Measurements from ENCODE around the gene UNK. TPM values are rescaled to one million over a fixed set of nuclear protein-coding genes. Genes with fewer than 3 reads are reported as not detected.

UNK gene
- total and polyA plus RNA-seq, 5 experiments from 2014 or later: 24.4 to 57.7 (median 26.9) TPM

GRCh38 chr17:75812096-75813013 lies 27.7 kb downstream of the UNK start:
- Mint-ChIP-seq H3K27ac (peak overlapping the region in 2 of 10 donors; percentile 27 to 45), H3K27me3 (no peaks in the 10 kb centered on the region), H3K36me3 (peaks cover 0 to 57% (median 8%) of the 10 kb centered on the region in 3 donors), H3K4me3 (no peak overlapping the region), H3K4me1 (peaks cover 3 to 8% (median 4%) of the 10 kb centered on the region in 4 donors), H3K9me3 (no peaks in the 10 kb centered on the region)
- ATAC-seq (no peak), DNase-seq (no peak)
- POLR2A ChIA-PET: interaction anchor here (1.2 to 1.7 kb wide), 4 partner anchors 22 to 36 kb away, joined by 3 to 4 read pairs (median 4); no protein-coding TSS in a partner anchor

DNA sequence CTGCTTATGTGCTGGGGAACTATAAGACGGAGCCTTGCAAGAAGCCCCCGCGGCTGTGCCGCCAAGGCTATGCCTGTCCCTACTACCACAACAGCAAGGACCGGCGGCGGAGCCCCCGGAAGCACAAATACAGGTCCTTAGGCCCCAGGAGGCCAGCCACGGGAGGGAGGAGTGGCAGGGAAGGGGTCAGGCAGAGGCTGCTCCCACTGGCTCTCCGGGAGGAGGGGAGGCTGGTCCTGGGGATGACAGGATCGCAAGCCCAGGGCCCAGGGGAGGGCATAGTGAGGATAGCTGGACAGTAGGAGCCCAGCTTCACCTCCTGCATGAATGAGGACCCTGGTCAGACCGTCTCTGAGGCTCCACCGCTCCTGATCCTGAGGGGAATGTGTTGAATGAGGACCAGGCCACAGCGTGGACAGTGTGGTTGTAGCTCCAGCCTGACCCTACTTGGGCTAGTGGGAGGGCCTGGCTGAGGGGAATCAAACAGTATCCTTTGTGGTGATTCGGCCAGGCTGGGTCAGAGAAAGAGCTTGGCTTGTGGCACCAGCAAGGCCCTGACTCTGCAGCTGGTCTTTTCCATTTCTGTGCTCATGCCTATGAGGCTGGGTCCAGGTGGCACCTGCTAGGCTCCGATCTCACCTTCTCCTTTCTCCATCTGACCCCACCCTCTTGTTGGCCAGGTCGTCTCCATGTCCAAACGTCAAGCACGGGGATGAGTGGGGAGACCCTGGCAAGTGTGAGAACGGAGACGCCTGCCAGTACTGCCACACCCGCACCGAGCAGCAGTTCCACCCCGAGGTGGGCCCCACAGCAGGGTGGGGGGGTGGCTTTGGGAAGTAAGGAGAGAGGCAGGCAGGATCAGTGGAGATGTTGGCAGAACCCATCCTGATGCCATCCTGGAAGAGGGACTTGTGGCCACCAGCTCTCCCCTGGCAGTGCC lies 28.7 kb downstream of the UNK start:
- ATAC-seq (no peak), DNase-seq (no peak)
- Mint-ChIP-seq H3K4me1 (peaks cover 0 to 6% (median 4%) of the 10 kb centered on the region in 4 donors), H3K4me3 (no peak overlapping the region), H3K27me3 (no peaks in the 10 kb centered on the region), H3K27ac (peak overlapping the region in 2 of 10 donors; percentile 27 to 45), H3K9me3 (no peaks in the 10 kb centered on the region), H3K36me3 (peaks cover 0 to 62% (median 8%) of the 10 kb centered on the region in 3 donors)
- POLR2A ChIA-PET: interaction anchor here (0.6 to 1.7 kb wide), 9 partner anchors 12 to 833 kb away, joined by 3 to 5 read pairs (median 3); no protein-coding TSS in a partner anchor

DNA sequence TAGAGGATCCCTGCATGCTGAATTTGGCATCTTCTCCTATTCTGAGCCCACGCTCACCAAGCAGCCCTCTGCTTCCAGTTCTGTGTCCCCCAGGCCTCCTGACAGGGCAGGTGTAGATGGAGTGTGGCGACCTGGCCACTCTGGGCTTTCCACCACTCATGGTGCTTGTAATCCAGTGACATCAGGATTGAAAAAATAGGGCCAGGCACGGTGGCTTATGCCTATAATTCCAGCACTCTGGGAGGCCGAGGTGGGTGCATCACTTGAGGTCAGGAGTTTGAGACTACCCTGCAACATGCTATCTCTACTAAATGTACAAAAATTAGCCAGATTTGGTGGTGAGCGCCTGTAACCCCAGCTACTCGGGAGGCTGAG lies 29.4 kb downstream of the UNK start:
- DNase-seq: peak in 1 of 10 donors; percentile 7
- Mint-ChIP-seq H3K27me3 (no peaks in the 10 kb centered on the region), H3K36me3 (peaks cover 0 to 64% (median 8%) of the 10 kb centered on the region in 3 donors), H3K4me1 (peaks cover 0 to 2% (median 0%) of the 10 kb centered on the region in 4 donors), H3K4me3 (no peak overlapping the region), H3K9me3 (no peaks in the 10 kb centered on the region), H3K27ac (peak overlapping the region in 1 of 10 donors; percentile 72)
- POLR2A ChIA-PET: interaction anchor here (0.7 to 1.4 kb wide), 4 partner anchors 12 to 739 kb away, joined by 3 to 5 read pairs (median 3); no protein-coding TSS in a partner anchor
- ATAC-seq: no peak

DNA sequence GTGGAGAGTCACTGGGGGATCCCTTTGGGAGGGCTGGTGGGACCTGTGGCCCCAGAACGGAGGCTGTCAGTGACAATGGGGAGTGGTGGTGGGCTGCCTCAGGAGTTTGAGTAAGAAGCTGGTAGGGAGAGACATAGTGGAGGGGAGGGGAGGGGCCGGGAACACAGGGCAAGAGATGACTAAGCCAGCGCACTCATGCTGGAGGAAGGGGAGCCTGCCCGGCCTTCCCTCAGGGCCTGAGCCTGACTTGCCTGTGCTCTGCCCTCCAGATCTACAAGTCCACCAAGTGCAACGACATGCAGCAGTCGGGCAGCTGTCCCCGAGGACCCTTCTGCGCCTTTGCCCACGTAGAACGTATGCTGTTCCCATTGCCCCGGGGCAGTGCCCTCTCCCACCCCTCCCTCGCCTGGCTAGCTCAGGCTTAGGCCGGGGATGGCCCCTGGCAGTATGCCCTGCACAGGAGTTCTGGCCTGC lies 30.3 kb downstream of the UNK start:
- no peaks in the 10 kb centered on the region for H3K27me3 Mint-ChIP-seq
- H3K36me3 Mint-ChIP-seq: peaks cover 0 to 74% (median 12%) of the 10 kb centered on the region in 3 donors
- H3K4me1 Mint-ChIP-seq: peaks cover 0 to 2% (median 0%) of the 10 kb centered on the region in 4 donors
- DNase-seq (no peak), ATAC-seq (no peak)
- H3K9me3 Mint-ChIP-seq: no peaks in the 10 kb centered on the region
- H3K27ac Mint-ChIP-seq: peak overlapping the region in 2 of 10 donors; percentile 55 to 81
- H3K4me3 Mint-ChIP-seq: no peak overlapping the region
- POLR2A ChIA-PET: interaction anchor here (0.5 to 1.7 kb wide), 8 partner anchors 15 to 68 kb away, joined by 3 to 5 read pairs (median 3); partner anchors contain the start of gene UNC13D

DNA sequence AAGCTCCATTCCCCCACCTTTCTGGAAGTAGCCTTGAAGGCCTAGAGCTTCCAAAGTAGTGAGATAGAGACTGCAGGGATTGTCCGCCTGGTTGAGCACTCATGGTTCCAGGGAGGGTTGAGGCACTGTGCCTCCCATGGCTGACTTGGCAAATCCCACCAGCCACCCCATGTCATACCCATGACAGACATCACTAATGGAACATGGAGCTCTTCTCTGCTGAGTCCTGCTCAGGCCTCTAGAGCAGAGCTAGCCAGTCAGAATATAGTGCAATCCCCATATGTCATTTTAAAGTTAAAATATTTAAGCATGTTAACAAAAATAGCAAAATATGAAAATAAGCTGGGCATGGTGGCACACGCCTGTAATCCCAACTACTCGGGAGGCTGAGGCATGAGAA lies 30.8 kb downstream of the UNK start:
- no peaks in the 10 kb centered on the region for H3K27me3 Mint-ChIP-seq
- H3K9me3 Mint-ChIP-seq: no peaks in the 10 kb centered on the region
- ATAC-seq (no peak), DNase-seq (no peak)
- POLR2A ChIA-PET: interaction anchor here (0.5 to 1.7 kb wide), 8 partner anchors 15 to 182 kb away, joined by 3 to 4 read pairs (median 3); partner anchors contain the start of genes SMIM5, UNC13D and UNK
- H3K27ac Mint-ChIP-seq: peak overlapping the region in 1 of 10 donors; percentile 55
- peaks cover 0 to 74% (median 12%) of the 10 kb centered on the region in 3 donors for H3K36me3 Mint-ChIP-seq
- no peak overlapping the region for H3K4me3 Mint-ChIP-seq
- peaks cover 0 to 2% (median 0%) of the 10 kb centered on the region in 4 donors for H3K4me1 Mint-ChIP-seq

DNA sequence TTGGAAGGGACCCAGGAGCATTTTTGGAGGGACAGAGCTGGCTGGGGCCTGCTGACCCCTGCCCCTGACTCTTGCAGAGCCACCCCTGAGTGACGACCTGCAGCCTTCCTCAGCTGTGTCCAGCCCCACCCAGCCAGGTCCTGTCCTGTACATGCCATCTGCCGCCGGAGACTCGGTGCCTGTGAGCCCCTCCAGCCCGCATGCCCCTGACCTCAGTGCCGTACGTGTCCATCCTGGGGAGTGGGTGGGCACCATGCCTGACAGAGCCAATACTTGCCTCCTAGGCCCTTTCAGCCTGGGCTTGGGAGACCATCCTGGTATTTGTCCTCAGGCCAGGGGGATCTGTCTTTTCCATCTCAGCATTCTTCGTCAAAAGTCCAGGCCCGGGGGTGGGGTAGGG lies 32.1 kb downstream of the UNK start:
- ATAC-seq (no peak), DNase-seq (peak in 1 of 10 donors; percentile 53)
- Mint-ChIP-seq H3K36me3 (peaks cover 0 to 66% (median 12%) of the 10 kb centered on the region in 3 donors), H3K27ac (no peak overlapping the region), H3K9me3 (no peaks in the 10 kb centered on the region), H3K4me1 (peaks cover 6 to 11% (median 7%) of the 10 kb centered on the region in 4 donors), H3K27me3 (no peaks in the 10 kb centered on the region), H3K4me3 (no peak overlapping the region)
- POLR2A ChIA-PET: interaction anchor here (0.7 to 1.5 kb wide), 5 partner anchors 9 to 37 kb away, joined by 3 to 5 read pairs (median 4); partner anchors contain the start of gene UNK

GRCh38 chr17:75817571-75817970 lies 33.0 kb downstream of the UNK start:
- H3K36me3 Mint-ChIP-seq: peaks cover 0 to 61% (median 11%) of the 10 kb centered on the region in 3 donors
- no peak overlapping the region for H3K4me3 Mint-ChIP-seq
- peaks cover 11 to 20% (median 15%) of the 10 kb centered on the region in 4 donors for H3K4me1 Mint-ChIP-seq
- ATAC-seq: no peak
- H3K9me3 Mint-ChIP-seq: no peaks in the 10 kb centered on the region
- DNase-seq: peak in 1 of 10 donors; percentile 26
- H3K27ac Mint-ChIP-seq: peak overlapping the region in 3 of 10 donors; percentile 29 to 68 (median 55)
- POLR2A ChIA-PET: interaction anchor here (1.0 to 1.5 kb wide), 2 partner anchors 9 to 31 kb away, joined by 5 read pairs; no protein-coding TSS in a partner anchor
- no peaks in the 10 kb centered on the region for H3K27me3 Mint-ChIP-seq

GRCh38 chr17:75818326-75818885 lies 33.8 kb downstream of the UNK start:
- H3K4me1 Mint-ChIP-seq: peaks cover 11 to 20% (median 15%) of the 10 kb centered on the region in 4 donors
- POLR2A ChIA-PET: interaction anchor here (1.0 kb wide), 1 partner anchor 31 kb away, joined by 5 read pairs; no protein-coding TSS in a partner anchor

GRCh38 chr17:75819116-75819515 lies 34.5 kb downstream of the UNK start:
- Mint-ChIP-seq H3K36me3 (peaks cover 0 to 56% (median 6%) of the 10 kb centered on the region in 3 donors), H3K27ac (peak overlapping the region in 7 of 10 donors; percentile 4 to 82 (median 52)), H3K4me3 (no peak overlapping the region), H3K27me3 (no peaks in the 10 kb centered on the region), H3K4me1 (peaks cover 11 to 21% (median 15%) of the 10 kb centered on the region in 4 donors), H3K9me3 (no peaks in the 10 kb centered on the region)
- no peak for DNase-seq
- POLR2A ChIA-PET: interaction anchor here (0.6 to 1.8 kb wide), 3 partner anchors 18 to 41 kb away, joined by 3 to 5 read pairs (median 4); no protein-coding TSS in a partner anchor
- no peak for ATAC-seq

More at GRCh38 chr17:75818326-75818885, 33.8 kb downstream of the UNK start:
- H3K4me3 Mint-ChIP-seq: no peak overlapping the region
- peak in 1 of 10 donors; percentile 45 for DNase-seq
- H3K27me3 Mint-ChIP-seq: no peaks in the 10 kb centered on the region
- H3K36me3 Mint-ChIP-seq: peaks cover 0 to 58% (median 9%) of the 10 kb centered on the region in 3 donors
- no peak for ATAC-seq
- peak overlapping the region in 7 of 10 donors; percentile 44 to 72 (median 65) for H3K27ac Mint-ChIP-seq
- H3K9me3 Mint-ChIP-seq: no peaks in the 10 kb centered on the region

DNA sequence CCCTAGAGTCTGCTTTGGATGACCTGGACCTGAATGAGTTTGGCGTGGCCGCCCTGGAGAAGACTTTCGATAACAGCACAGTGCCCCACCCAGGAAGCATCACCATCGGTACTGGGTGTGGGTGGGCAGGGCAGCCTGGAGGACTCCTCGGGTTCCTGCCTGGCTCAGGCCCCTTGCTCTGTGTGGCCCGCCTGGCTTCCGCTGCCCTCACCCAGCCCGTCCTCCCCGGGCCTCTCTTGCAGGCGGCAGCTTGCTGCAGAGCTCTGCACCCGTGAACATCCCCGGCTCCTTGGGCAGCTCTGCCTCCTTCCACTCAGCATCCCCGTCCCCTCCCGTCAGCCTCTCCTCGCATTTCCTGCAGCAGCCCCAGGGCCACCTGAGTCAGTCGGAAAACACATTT lies 35.1 kb downstream of the UNK start:
- DNase-seq (no peak), ATAC-seq (no peak)
- no peak overlapping the region for H3K4me3 Mint-ChIP-seq
- H3K27ac Mint-ChIP-seq: peak overlapping the region in 1 of 10 donors; percentile 65
- H3K4me1 Mint-ChIP-seq: peaks cover 11 to 22% (median 15%) of the 10 kb centered on the region in 4 donors
- peaks cover 0 to 52% (median 4%) of the 10 kb centered on the region in 3 donors for H3K36me3 Mint-ChIP-seq
- H3K27me3 Mint-ChIP-seq: no peaks in the 10 kb centered on the region
- H3K9me3 Mint-ChIP-seq: no peaks in the 10 kb centered on the region
- POLR2A ChIA-PET: interaction anchor here (0.6 to 1.8 kb wide), 4 partner anchors 18 to 41 kb away, joined by 3 to 5 read pairs (median 4); no protein-coding TSS in a partner anchor

All from naive thymus-derived CD8-positive, alpha-beta T cell (primary cell).